B cell (primary cell): ENCODE measurements around the gene ARGLU1. TPM values are rescaled to one million over a fixed set of nuclear protein-coding genes. Genes with fewer than 3 reads are reported as not detected.

ENCODE experiments used
- ATAC-seq: fragments of 200-7000 bp; cut with Tn5 transposase; one replicate; pipeline ENCODE4 v1.10.0; 2021; ENCODE audit warnings: low read depth, mild to moderate bottlenecking, moderate number of reproducible peaks, moderate library complexity
- CTCF ChIA-PET: fragments of 350-600 bp; sonication (Branson Sonifier 250); formaldehyde crosslinking; loops from one replicate; lab custom pipeline; 2021; ENCODE audit warnings: antibody characterized with exemption, inconsistent platforms; lab: Charles Lee
- POLR2A ChIA-PET: fragments of 350-600 bp; sonication (Branson Sonifier 250); formaldehyde crosslinking; loops from one replicate; lab custom pipeline; 2021; ENCODE audit warnings: antibody characterized with exemption; lab: Charles Lee
- DNase-seq: peaks from one replicate; pipeline ENCODE4 v3.0.0; 2013
- H2AFZ ChIP-seq: 2 replicates; pipeline ENCODE4 v1.6.1; 2012; ENCODE audit warnings: mild to moderate bottlenecking, low read depth, low read length; ENCODE audit not compliant: insufficient read depth, poor library complexity, severe bottlenecking
- H3K27ac ChIP-seq, 2 donors: 1 replicate in 1 of 2; 2 replicates in 1 of 2; pipeline ENCODE4 v1.5.1; 2012 to 2013; ENCODE audit warnings: low read length in 2 of 2, mild to moderate bottlenecking in 2 of 2, moderate library complexity in 1 of 2
- H3K27me3 ChIP-seq, 4 experiments: fragments of 200-600 bp in 1 of 4; sonication (generic) in 1 of 4; replicated peaks in 1 of 4; 1 replicate in 2 of 4; 2 replicates in 2 of 4; pipeline versions ENCODE4 v1.6.1 to v1.7.0; 2013 to 2016; ENCODE audit warnings: low read length in 3 of 4, mild to moderate bottlenecking in 2 of 4, mixed read lengths in 1 of 4, moderate library complexity in 1 of 4; ENCODE audit not compliant: insufficient read depth in 4 of 4, control insufficient read depth in 3 of 4; ENCODE audit errors: control extremely low read depth in 1 of 4
- H3K36me3 ChIP-seq, 2 experiments: replicated peaks in 1 of 2; 1 replicate in 1 of 2; 2 replicates in 1 of 2; pipeline versions ENCODE4 v1.6.1 to v1.7.1; 2013; ENCODE audit warnings: low read length in 1 of 2; ENCODE audit not compliant: insufficient read depth in 2 of 2, control insufficient read depth in 1 of 2; ENCODE audit errors: control extremely low read depth in 1 of 2, extremely low read depth in 1 of 2
- H3K4me1 ChIP-seq, 2 donors: fragments of 200-600 bp in 1 of 2; sonication (generic) in 1 of 2; 1 replicate in 1 of 2; 2 replicates in 1 of 2; pipeline versions ENCODE4 v1.5.1 to v1.6.1; 2013 to 2017; ENCODE audit warnings: low read length in 2 of 2; ENCODE audit not compliant: control insufficient read depth in 2 of 2, insufficient read depth in 2 of 2
- H3K4me2 ChIP-seq: replicated peaks from 2 replicates; pipeline ENCODE3; 2012; ENCODE audit warnings: mild to moderate bottlenecking, low read depth, low read length; ENCODE audit not compliant: poor library complexity, severe bottlenecking
- H3K4me3 ChIP-seq, 5 experiments: fragments of 200-600 bp in 1 of 5; sonication (generic) in 1 of 5; 1 replicate in 3 of 5; 2 replicates in 2 of 5; pipeline versions ENCODE4 v1.5.1 to v1.7.0; 2011 to 2016; ENCODE audit warnings: low read length in 4 of 5, mild to moderate bottlenecking in 4 of 5, low read depth in 2 of 5, control low read depth in 1 of 5, moderate library complexity in 1 of 5; ENCODE audit not compliant: insufficient read depth in 1 of 5; ENCODE audit errors: control extremely low read depth in 1 of 5, extremely low read depth in 1 of 5
- H3K79me2 ChIP-seq: fragments of 200-600 bp; sonication (generic); one replicate; pipeline ENCODE4 v1.6.0; 2016; ENCODE audit warnings: low read length; ENCODE audit not compliant: control insufficient read depth, insufficient read depth
- H3K9ac ChIP-seq: fragments of 200-600 bp; sonication (generic); 2 replicates; pipeline ENCODE4 v1.6.1; 2017; ENCODE audit warnings: mild to moderate bottlenecking, low read length, moderate library complexity
- H3K9me3 ChIP-seq, 3 donors: one replicate each; pipeline versions ENCODE4 v1.6.1 to v1.7.1; 2013; ENCODE audit warnings: low read length in 2 of 3; ENCODE audit not compliant: control insufficient read depth in 2 of 3, insufficient read depth in 1 of 3; ENCODE audit errors: control extremely low read depth in 1 of 3
- H4K20me1 ChIP-seq: 2 replicates; pipeline ENCODE4 v1.6.0; 2012; ENCODE audit warnings: mild to moderate bottlenecking, low read length; ENCODE audit not compliant: insufficient read depth, control insufficient read depth, poor library complexity, severe bottlenecking
- H3K27ac Mint-ChIP-seq: one replicate; pipeline ENCODE4 v1.8.0; 2021; ENCODE audit warnings: mixed read lengths
- H3K27me3 Mint-ChIP-seq: one replicate; pipeline ENCODE4 v1.8.0; 2021; ENCODE audit warnings: mixed read lengths
- H3K4me1 Mint-ChIP-seq: one replicate; pipeline ENCODE4 v1.8.0; 2021; ENCODE audit warnings: mixed read lengths
- H3K4me3 Mint-ChIP-seq: one replicate; pipeline ENCODE4 v1.8.0; 2021; ENCODE audit warnings: mixed read lengths
- H3K9me3 Mint-ChIP-seq: one replicate; pipeline ENCODE4 v1.8.0; 2022; ENCODE audit warnings: mixed read lengths; ENCODE audit not compliant: insufficient read depth
- CTCF ChIP-seq: fragments of 200-600 bp; IDR thresholded peaks from one replicate; pipeline ENCODE4 v1.8.0; 2022; ENCODE audit warnings: antibody characterized with exemption, mild to moderate bottlenecking
- EZH2 ChIP-seq: IDR thresholded peaks from 2 replicates; pipeline ENCODE4 v1.6.1; 2012; ENCODE audit warnings: borderline replicate concordance, low read depth, mild to moderate bottlenecking, moderate library complexity, low read length; ENCODE audit not compliant: insufficient read depth, poor library complexity, severe bottlenecking
- WGBS: methylation state at CpG from one replicate; pipeline ENCODE4 v1.1.5; 2013; ENCODE audit warnings: missing lambda C conversion rate; ENCODE audit not compliant: insufficient coverage; 5-methylcytosine and 5-hydroxymethylcytosine counted together
- intact Hi-C: fragments of 100-400 bp; cut with micrococcal nuclease; formaldehyde crosslinking; loops from one replicate; pipeline ENCODE4 v1.10.0; 2022
- polyA plus RNA-seq: library from polyadenylated mRNA; depleted of rRNA; stranded (reverse); fragments of >200 nt; gene quantifications from 2 replicates; pipeline ENCODE4 v1.2.3, GENCODE V29; 2012
- total RNA-seq, 2 donors: library from RNA; stranded (reverse); fragments of 120-200 nt in 1 of 2; gene quantifications; 1 replicate in 1 of 2; 2 replicates in 1 of 2; pipeline versions ENCODE4 v1.2.3 to v1.2.4, GENCODE V29; 2013 to 2022

The ARGLU1 gene
- total and polyA plus RNA-seq, 2 donors (not counting 1 experiment from before 2014, with no cell fraction given) = 170 to 261 TPM

GRCh38 chr13:106529415-106530170 is 38.3 kb downstream of the ARGLU1 start:
- H2AFZ ChIP-seq = no peak overlapping the region
- no peak for DNase-seq
- Mint-ChIP-seq H3K4me3 (no peak overlapping the region), H3K9me3 (no peaks in the 10 kb centered on the region), H3K4me1 (peaks cover 14% of the 10 kb centered on the region), H3K27me3 (peaks cover 71% of the 10 kb centered on the region), H3K27ac (no peak overlapping the region)
- TF ChIP-seq CTCF (no peak), EZH2 (no peak)
- H3K4me3 ChIP-seq = no peak overlapping the region
- no peak overlapping the region for H3K9ac ChIP-seq
- intact Hi-C loops = loop anchor here (10.0 kb wide), 1 partner anchor 445 kb away; no protein-coding TSS in a partner anchor
- no peaks in the 10 kb centered on the region for H3K79me2 ChIP-seq
- ATAC-seq = no peak
- H3K36me3 ChIP-seq = no peaks in the 10 kb centered on the region
- H3K27ac ChIP-seq = no peak overlapping the region
- WGBS = 86% methylated on average over 8 of the region's 8 CpGs
- no peaks in the 10 kb centered on the region for H4K20me1 ChIP-seq
- ChIA-PET CTCF (interaction anchor here (1.1 to 2.0 kb wide), 2 partner anchors 10 to 36 kb away, joined by 3 to 6 read pairs; no protein-coding TSS in a partner anchor), POLR2A (no interaction called here)
- H3K9me3 ChIP-seq = peaks cover 0 to 5% (median 0%) of the 10 kb centered on the region in 3 donors
- no peak overlapping the region for H3K4me2 ChIP-seq
- H3K27me3 ChIP-seq = peaks cover 0 to 44% (median 34%) of the 10 kb centered on the region in 4 experiments
- H3K4me1 ChIP-seq = peaks cover 23 to 25% of the 10 kb centered on the region in 2 donors

- Histone ChIP-seq H4K20me1 (no peaks in the 10 kb centered on the region), H2AFZ (no peak overlapping the region), H3K9ac (no peak overlapping the region), H3K79me2 (no peaks in the 10 kb centered on the region), H3K27ac (no peak overlapping the region), H3K36me3 (no peaks in the 10 kb centered on the region), H3K9me3 (peaks cover 0 to 2% (median 0%) of the 10 kb centered on the region in 3 donors), H3K27me3 (peaks cover 0 to 38% (median 31%) of the 10 kb centered on the region in 4 experiments), H3K4me1 (peaks cover 16 to 19% of the 10 kb centered on the region in 2 donors), H3K4me2 (no peak overlapping the region), H3K4me3 (no peak overlapping the region)
- ATAC-seq (no peak), DNase-seq (no peak)
- TF ChIP-seq CTCF = no peak
- no peak for TF ChIP-seq EZH2
- H3K4me1 Mint-ChIP-seq = peaks cover 11% of the 10 kb centered on the region
- intact Hi-C loops = no loop called here
- ChIA-PET CTCF (interaction anchor here (1.1 to 2.0 kb wide), 2 partner anchors 11 to 37 kb away, joined by 3 to 6 read pairs; no protein-coding TSS in a partner anchor), POLR2A (no interaction called here)
- no peak overlapping the region for H3K27ac Mint-ChIP-seq
- 93% methylated on average over 3 of the region's 7 CpGs for WGBS
- H3K4me3 Mint-ChIP-seq = no peak overlapping the region
- H3K27me3 Mint-ChIP-seq = peaks cover 78% of the 10 kb centered on the region
- no peaks in the 10 kb centered on the region for H3K9me3 Mint-ChIP-seq
Observed at GRCh38 chr13:106528718-106529414, 39.1 kb downstream of the ARGLU1 start.
